Measurements from ENCODE around the gene ART5. TPM values are rescaled to one million over a fixed set of nuclear protein-coding genes. Genes with fewer than 3 reads are reported as not detected.

Gene ART5
- polyA plus RNA-seq, 1 donor (not counting 4 experiments of a cell fraction or from before 2014, with no cell fraction given) = not detected

DNA sequence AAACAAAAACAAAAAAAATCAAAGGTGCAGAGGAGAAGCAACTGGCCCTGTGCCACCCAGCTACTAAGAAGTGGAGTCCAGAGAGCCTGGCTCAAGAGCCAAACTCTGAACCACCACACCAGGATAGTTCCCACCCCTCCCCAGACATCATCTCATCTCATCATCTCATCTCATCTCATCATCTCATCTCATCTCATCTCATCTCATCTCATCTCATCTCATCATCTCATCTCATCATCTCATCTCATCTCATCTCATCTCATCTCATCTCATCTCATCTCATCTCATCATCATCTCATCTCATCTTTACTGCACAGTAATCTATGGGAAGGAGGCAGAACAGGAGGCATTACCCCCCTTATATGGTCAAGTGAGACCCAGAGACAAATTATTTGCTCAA, 21.1 kb upstream of the ART5 start:
- DNase-seq (ENCODE audit: low read depth, low spot score) (no peak), FAIRE-seq (no peak)
- dilution Hi-C loops (cut with MboI; ENCODE audit: extremely low pct_ligation_motif_present, low sequenced_read_pairs) = no loop called here
- H3K27ac ChIP-seq (ENCODE audit: control insufficient read depth, insufficient read depth, low read length) = no peak overlapping the region
- H3K79me2 ChIP-seq (ENCODE audit: control insufficient read depth, insufficient read depth, low read length) = no peaks in the 10 kb centered on the region
- H3K27me3 ChIP-seq (ENCODE audit: control insufficient read depth, extremely low read depth, insufficient read depth, low read length) = no peaks in the 10 kb centered on the region
- H4K20me1 ChIP-seq (ENCODE audit: control insufficient read depth, extremely low read depth, insufficient read depth, low read length) = no peaks in the 10 kb centered on the region
- H3K9ac ChIP-seq (ENCODE audit: control insufficient read depth, extremely low read depth, insufficient read depth, low read length) = no peak overlapping the region
- H3K36me3 ChIP-seq (ENCODE audit: control insufficient read depth in 2 of 2, extremely low read depth in 1 of 2, insufficient read depth in 2 of 2, low read length in 2 of 2) = peaks cover 9 to 16% of the 10 kb centered on the region in 2 experiments
- no peaks in the 10 kb centered on the region for H3K9me3 ChIP-seq (ENCODE audit: control insufficient read depth, low read depth, low read length)
- no peaks in the 10 kb centered on the region for H3K4me1 ChIP-seq (ENCODE audit: control insufficient read depth, extremely low read depth, insufficient read depth, low read length)
- no peaks in the 10 kb centered on the region for H3K9me1 ChIP-seq (ENCODE audit: control insufficient read depth, extremely low read depth, insufficient read depth, low read length)
- no peak overlapping the region for H3K4me2 ChIP-seq (ENCODE audit: control insufficient read depth, extremely low read depth, insufficient read depth, low read depth, low read length)
- TF ChIP-seq EZH2 (IDR thresholded peaks at IDR 0.05; ENCODE audit: low read length) = no peak
- no peak overlapping the region for H2AFZ ChIP-seq (ENCODE audit: control insufficient read depth, low read length)
- no peak overlapping the region for H3K4me3 ChIP-seq (ENCODE audit: control insufficient read depth in 2 of 3, extremely low read depth in 1 of 3, insufficient read depth in 2 of 3, low read depth in 1 of 3, low read length in 3 of 3)

DNA sequence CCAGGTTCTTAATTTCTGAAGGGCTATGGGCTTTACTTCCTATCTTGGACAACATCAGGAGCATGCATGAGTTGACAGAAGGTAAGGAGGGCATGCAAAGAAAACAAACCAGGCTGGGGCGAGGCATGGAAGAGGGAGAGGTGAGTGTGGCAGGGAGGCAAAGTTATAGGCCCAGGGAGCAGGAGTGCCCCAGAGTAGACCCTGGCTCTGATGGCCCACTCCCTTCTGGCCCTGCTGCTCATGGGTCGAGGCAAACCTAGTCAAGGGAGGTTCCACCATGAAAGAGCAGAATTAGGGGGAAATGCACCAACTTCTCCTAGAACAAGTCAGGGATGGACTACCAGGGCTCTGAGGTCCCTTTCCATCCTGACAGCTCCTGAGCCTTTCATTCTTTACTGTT, 19.2 kb upstream of the ART5 start:
- H3K27me3 ChIP-seq (ENCODE audit: control insufficient read depth, extremely low read depth, insufficient read depth, low read length) = no peaks in the 10 kb centered on the region
- no peaks in the 10 kb centered on the region for H3K79me2 ChIP-seq (ENCODE audit: control insufficient read depth, insufficient read depth, low read length)
- H3K4me3 ChIP-seq (ENCODE audit: control insufficient read depth in 2 of 3, extremely low read depth in 1 of 3, insufficient read depth in 2 of 3, low read depth in 1 of 3, low read length in 3 of 3) = no peak overlapping the region
- H3K9me1 ChIP-seq (ENCODE audit: control insufficient read depth, extremely low read depth, insufficient read depth, low read length) = no peaks in the 10 kb centered on the region
- H4K20me1 ChIP-seq (ENCODE audit: control insufficient read depth, extremely low read depth, insufficient read depth, low read length) = no peaks in the 10 kb centered on the region
- H3K36me3 ChIP-seq (ENCODE audit: control insufficient read depth in 2 of 2, extremely low read depth in 1 of 2, insufficient read depth in 2 of 2, low read length in 2 of 2) = peaks cover 0 to 9% of the 10 kb centered on the region in 2 experiments
- H3K9ac ChIP-seq (ENCODE audit: control insufficient read depth, extremely low read depth, insufficient read depth, low read length) = no peak overlapping the region
- no peak overlapping the region for H3K27ac ChIP-seq (ENCODE audit: control insufficient read depth, insufficient read depth, low read length)
- FAIRE-seq = no peak
- H3K4me1 ChIP-seq (ENCODE audit: control insufficient read depth, extremely low read depth, insufficient read depth, low read length) = no peaks in the 10 kb centered on the region
- no peak for TF ChIP-seq EZH2 (IDR thresholded peaks at IDR 0.05; ENCODE audit: low read length)
- TF ChIP-seq, protein P1, sequence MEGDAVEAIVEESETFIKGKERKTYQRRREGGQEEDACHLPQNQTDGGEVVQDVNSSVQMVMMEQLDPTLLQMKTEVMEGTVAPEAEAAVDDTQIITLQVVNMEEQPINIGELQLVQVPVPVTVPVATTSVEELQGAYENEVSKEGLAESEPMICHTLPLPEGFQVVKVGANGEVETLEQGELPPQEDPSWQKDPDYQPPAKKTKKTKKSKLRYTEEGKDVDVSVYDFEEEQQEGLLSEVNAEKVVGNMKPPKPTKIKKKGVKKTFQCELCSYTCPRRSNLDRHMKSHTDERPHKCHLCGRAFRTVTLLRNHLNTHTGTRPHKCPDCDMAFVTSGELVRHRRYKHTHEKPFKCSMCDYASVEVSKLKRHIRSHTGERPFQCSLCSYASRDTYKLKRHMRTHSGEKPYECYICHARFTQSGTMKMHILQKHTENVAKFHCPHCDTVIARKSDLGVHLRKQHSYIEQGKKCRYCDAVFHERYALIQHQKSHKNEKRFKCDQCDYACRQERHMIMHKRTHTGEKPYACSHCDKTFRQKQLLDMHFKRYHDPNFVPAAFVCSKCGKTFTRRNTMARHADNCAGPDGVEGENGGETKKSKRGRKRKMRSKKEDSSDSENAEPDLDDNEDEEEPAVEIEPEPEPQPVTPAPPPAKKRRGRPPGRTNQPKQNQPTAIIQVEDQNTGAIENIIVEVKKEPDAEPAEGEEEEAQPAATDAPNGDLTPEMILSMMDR (optimal IDR thresholded peaks at IDR 0.05 in 1 of 3, IDR thresholded peaks at IDR 0.05 in 1 of 3, conservative IDR thresholded peaks at IDR 0.05 in 1 of 3; ENCODE audit: extremely low read depth in 1 of 3, insufficient read depth in 2 of 3, low read length in 3 of 3) = no peak
- DNase-seq (ENCODE audit: low read depth, low spot score) = no peak
- no peak overlapping the region for H2AFZ ChIP-seq (ENCODE audit: control insufficient read depth, low read length)
- no peaks in the 10 kb centered on the region for H3K9me3 ChIP-seq (ENCODE audit: control insufficient read depth, low read depth, low read length)
- dilution Hi-C loops (cut with MboI; ENCODE audit: extremely low pct_ligation_motif_present, low sequenced_read_pairs) = no loop called here
- no peak overlapping the region for H3K4me2 ChIP-seq (ENCODE audit: control insufficient read depth, extremely low read depth, insufficient read depth, low read depth, low read length)

Data from keratinocyte (primary cell).